ENCODE measurements around the gene SRGAP1.

GRCh38 chr12:64137117-64137516, 292.6 kb downstream of the SRGAP1 start:
- no peak for TF ChIP-seq CTCF (IDR thresholded peaks at IDR 0.05)
- TF ChIP-seq POLR2A (IDR thresholded peaks at IDR 0.05) = no peak
- TF ChIP-seq EP300 (IDR thresholded peaks at IDR 0.05) = no peak
